Fibroblast of villous mesenchyme (primary cell): ENCODE measurements around the gene TTPAL. TPM values are rescaled to one million over a fixed set of nuclear protein-coding genes. Genes with fewer than 3 reads are reported as not detected.
A peak's percentile ranks its signal among the peaks of the same experiment; 100 is the strongest.

Source experiments
- DNase-seq: peaks from one replicate; pipeline ENCODE4 v3.0.0-alpha.2; 2010; ENCODE audit warnings: low read depth
- H3K4me3 ChIP-seq: 2 replicates; pipeline ENCODE4 v1.5.1; 2011; ENCODE audit warnings: low read depth, mild to moderate bottlenecking, low read length
- CTCF ChIP-seq: IDR thresholded peaks from 2 replicates; pipeline ENCODE4 v1.5.1; 2012; ENCODE audit warnings: low read depth, mild to moderate bottlenecking, low read length; ENCODE audit not compliant: insufficient read depth
- total RNA-seq: library from RNA; depleted of rRNA; stranded (reverse); fragments of >200 nt; gene quantifications from 2 replicates; pipeline ENCODE4 v1.2.3, GENCODE V29; 2012

Gene TTPAL
- total RNA-seq, 1 donor = 22.9 TPM

- no peak overlapping the region for H3K4me3 ChIP-seq
- no peak for DNase-seq
- no peak for TF ChIP-seq CTCF
Observed at GRCh38 chr20:44528309-44528708, 52.6 kb downstream of the TTPAL start.

GRCh38 chr20:44532259-44532980 lies 56.7 kb downstream of the TTPAL start:
- peak overlapping the region; percentile 79 for H3K4me3 ChIP-seq
- no peak for TF ChIP-seq CTCF
- no peak for DNase-seq

DNA sequence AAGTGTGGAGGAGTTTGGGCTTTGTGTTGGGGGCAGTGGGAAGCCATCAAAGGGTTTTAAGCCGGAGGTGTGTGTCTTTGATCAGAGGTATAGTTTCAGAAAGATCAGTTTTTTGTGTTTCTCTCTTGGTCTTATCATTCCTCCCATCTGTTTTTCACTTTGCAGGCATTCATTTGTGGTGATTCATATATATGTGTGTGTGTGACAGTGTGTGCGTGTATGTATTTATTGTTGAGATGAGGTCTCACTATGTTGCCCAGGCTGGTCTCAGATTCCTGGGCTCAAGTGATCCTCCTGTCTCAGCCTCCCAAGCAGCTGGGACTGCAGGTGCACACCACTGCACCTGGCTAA lies 57.3 kb downstream of the TTPAL start:
- no peak for TF ChIP-seq CTCF
- H3K4me3 ChIP-seq = peak overlapping the region; percentile 79
- DNase-seq = peak; percentile 50

- no peak overlapping the region for H3K4me3 ChIP-seq
- no peak for DNase-seq
Observed at GRCh38 chr20:44533928-44534327, 58.3 kb downstream of the TTPAL start.

DNA sequence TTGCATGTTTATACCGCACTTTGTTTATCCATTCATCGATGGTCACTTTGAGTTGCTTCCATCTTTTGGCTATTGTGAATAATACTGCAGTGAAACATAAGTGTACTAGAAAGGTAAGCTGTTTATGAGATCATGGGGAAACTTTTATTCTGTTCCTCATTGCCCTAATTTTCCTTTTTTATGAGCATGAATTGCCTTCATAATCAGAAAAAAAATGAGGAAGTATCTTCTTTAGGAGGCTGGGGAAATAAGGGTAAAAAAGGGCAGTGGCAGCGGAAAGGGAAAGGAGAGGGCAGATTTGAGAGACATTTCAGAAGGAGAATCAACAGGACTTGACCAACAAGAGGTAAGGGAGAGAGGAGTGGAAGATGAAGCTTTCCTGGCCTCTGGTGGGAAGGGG lies 60.5 kb downstream of the TTPAL start:
- TF ChIP-seq CTCF = no peak
- no peak for DNase-seq
- H3K4me3 ChIP-seq = no peak overlapping the region

More at GRCh38 chr20:44533928-44534327, 58.3 kb downstream of the TTPAL start:
- TF ChIP-seq CTCF = no peak

DNA sequence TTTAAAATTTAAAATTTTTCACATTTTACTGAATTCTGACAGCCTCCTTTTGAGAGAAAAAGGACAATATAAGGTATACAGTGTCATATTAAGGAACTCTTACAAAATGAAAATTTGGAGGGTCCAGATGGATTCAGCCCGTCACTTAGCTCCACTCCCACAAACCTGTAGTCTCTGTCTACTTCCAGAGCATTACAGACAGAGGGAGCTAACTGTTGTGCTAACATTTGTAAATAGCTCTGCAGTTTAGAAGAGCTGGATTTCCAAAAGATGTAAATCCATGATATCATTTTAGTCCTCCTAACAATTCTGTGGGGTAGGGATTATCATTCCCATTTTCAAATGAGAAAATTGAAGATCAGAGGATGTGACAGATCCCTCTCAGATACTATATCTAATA lies 62.3 kb downstream of the TTPAL start:
- DNase-seq = peak; percentile 35

More for the DNA sequence above, 62.3 kb downstream of the TTPAL start:
- peak; percentile 29 for TF ChIP-seq CTCF
- no peak overlapping the region for H3K4me3 ChIP-seq
